Motor neuron (in vitro differentiated cells): ENCODE data around the gene BCL2L11. TPM values are rescaled to one million over a fixed set of nuclear protein-coding genes. Genes with fewer than 3 reads are reported as not detected.
"Not testable (repeated sequence)": the region's sequence is repeated elsewhere in the genome, so short reads cannot be mapped to it uniquely, and the experiment has no call there.

ENCODE experiments used
- ATAC-seq, 8 experiments: fragments of 200-7000 bp; cut with Tn5 transposase; replicated peaks in 6 of 8; 2 replicates each; pipeline ENCODE4 v1.8.0; 2021; ENCODE audit warnings: mild to moderate bottlenecking in 8 of 8, moderate library complexity in 8 of 8
- H3K27ac ChIP-seq, 2 donors: fragments of 250-450 bp; sonication (Bioruptor Pico); 2 replicates each; pipeline ENCODE4 v1.9.0; 2021; ENCODE audit warnings: antibody characterized with exemption in 2 of 2, mild to moderate bottlenecking in 2 of 2, moderate library complexity in 1 of 2
- H3K4me1 ChIP-seq, 2 donors: fragments of 250-450 bp; sonication (Bioruptor Pico); replicated peaks in 1 of 2; 2 replicates each; pipeline ENCODE4 v1.6.1; 2021; ENCODE audit warnings: antibody characterized with exemption in 2 of 2, mild to moderate bottlenecking in 2 of 2, moderate library complexity in 1 of 2
- H3K4me3 ChIP-seq, 5 donors: fragments of 250-450 bp; sonication (Bioruptor Pico); 2 replicates each; pipeline ENCODE4 v1.9.0; 2021; ENCODE audit warnings: antibody characterized with exemption in 5 of 5, mild to moderate bottlenecking in 5 of 5, moderate library complexity in 4 of 5
- WGBS, 10 experiments: fragments of 450-650 bp; shearing (Covaris generic); methylation state at CpG; one replicate each; pipeline ENCODE4 v1.0.0; 2022; 5-methylcytosine and 5-hydroxymethylcytosine counted together
- in situ Hi-C, 9 experiments: fragments of 400-800 bp; cut with MboI; loops; one replicate each; pipeline ENCODE4 v1.15.0; 2021; ENCODE audit warnings: low sequenced_read_pairs in 9 of 9, low pct_unique_long_range_greater_than_20kb in 2 of 9; ENCODE audit not compliant: unreplicated experiment in 9 of 9
- total RNA-seq, 8 experiments: library from RNA; unstranded; fragments of 300-600 nt; gene quantifications; 2 replicates each; pipeline versions ENCODE4 v1.2.3 to v1.2.4, GENCODE V29; 2022

The BCL2L11 gene, protein sequence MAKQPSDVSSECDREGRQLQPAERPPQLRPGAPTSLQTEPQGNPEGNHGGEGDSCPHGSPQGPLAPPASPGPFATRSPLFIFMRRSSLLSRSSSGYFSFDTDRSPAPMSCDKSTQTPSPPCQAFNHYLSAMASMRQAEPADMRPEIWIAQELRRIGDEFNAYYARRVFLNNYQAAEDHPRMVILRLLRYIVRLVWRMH
- total RNA-seq = 10 to 100 TPM in 2 of 8 experiments, 1 to 10 TPM in 6; 2.4 to 13.1 (median 7.3) TPM

DNA sequence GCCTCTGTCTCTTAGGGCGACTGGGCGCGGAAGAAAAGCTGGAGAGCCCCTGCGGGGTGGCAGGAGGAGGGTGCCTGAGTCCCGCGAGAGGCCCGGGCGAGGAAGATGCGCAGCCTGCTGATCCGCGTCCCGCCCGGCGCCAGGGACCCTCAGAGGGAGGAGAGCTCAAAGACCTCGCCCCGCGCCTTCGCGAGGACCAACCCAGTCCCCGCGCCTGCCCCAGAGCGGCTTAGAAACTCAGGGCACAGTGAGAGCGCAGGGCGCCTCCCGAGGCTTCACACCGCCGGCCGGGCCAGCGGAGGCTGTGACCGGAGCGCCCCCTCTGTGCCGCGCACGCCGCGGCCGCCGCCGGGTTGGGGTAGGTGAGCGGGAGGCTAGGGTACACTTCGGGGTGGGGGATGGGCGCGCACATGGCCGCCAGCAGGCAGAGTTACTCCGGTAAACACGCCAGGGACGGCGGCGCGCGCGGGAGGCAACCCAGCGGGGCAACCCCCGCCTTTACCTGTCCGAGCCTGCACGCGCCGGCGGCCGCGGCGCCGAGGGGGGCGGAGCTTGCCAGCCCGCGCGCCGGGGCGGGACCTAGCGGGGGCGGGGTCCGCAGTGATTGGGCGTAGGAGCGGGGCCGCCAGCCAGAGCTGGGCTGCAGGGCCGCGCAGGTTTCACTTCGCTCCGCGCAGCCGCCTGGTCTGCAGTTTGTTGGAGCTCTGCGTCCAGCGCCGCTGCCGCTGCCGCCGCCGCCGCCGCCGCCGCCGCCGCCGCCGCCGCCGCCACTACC is at the start of gene BCL2L11:
TSS of gene BCL2L11 (plus strand) at position 662 of the 775 bp plus-strand sequence. CDS start 2,832 bp downstream, outside the sequence.
- peak; percentile 48 to 80 (median 76) for ATAC-seq
- WGBS, 10 experiments = 0% methylated on average over 2 to 8 of the region's 98 CpGs; no CpG with 5 or more reads in 7 of the 10 experiments
- H3K4me1 ChIP-seq = peaks cover 2 to 17% of the 10 kb centered on the region in 2 donors
- in situ Hi-C loops = loop anchor here in 3 of 9 experiments (25.0 kb wide), 1 partner anchor 592 kb away; no protein-coding TSS in a partner anchor
- peak within 1 kb of the TSS; percentile 57 to 86 (median 64) for H3K4me3 ChIP-seq
- H3K27ac ChIP-seq = no peak within 1 kb of the TSS

DNA sequence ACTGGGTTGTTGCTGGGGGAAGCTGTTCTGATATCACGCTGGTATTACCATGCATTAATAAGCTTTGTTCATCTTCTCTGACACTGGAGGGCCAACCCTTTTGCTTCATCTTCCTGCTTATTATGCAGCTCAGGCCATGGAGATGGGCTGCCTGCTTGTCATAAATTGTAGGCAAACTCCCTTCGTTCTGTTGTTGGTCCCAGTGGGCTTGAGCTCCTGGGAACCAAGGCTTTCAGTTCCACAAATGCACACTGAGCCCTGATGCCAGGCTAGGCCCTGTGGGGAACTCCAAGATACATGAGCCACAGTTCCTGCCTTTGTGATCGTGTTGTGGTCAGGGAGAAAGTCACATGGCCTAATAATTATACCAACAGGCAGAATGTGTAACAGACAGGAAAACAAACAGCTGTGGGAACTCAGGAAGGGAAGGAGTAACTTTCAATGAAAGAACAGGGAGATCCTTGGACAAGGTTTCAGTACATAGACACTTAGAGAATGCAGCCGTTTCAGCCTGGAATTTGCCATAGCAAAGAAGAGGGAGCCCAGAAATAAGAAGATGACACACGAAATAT is 49.0 kb upstream of the BCL2L11 start:
- in situ Hi-C loops = no loop called here
- Histone ChIP-seq H3K27ac (peak overlapping the region in 1 of 2 donors; percentile 60), H3K4me3 (no peak overlapping the region), H3K4me1 (peaks cover 0 to 13% of the 10 kb centered on the region in 2 donors)
- WGBS, 10 experiments = 0 to 100% (median 34%) methylated on average over 1 to 5 of the region's 5 CpGs
- peak in 7 of 8 experiments; percentile 61 to 95 (median 77) for ATAC-seq

DNA sequence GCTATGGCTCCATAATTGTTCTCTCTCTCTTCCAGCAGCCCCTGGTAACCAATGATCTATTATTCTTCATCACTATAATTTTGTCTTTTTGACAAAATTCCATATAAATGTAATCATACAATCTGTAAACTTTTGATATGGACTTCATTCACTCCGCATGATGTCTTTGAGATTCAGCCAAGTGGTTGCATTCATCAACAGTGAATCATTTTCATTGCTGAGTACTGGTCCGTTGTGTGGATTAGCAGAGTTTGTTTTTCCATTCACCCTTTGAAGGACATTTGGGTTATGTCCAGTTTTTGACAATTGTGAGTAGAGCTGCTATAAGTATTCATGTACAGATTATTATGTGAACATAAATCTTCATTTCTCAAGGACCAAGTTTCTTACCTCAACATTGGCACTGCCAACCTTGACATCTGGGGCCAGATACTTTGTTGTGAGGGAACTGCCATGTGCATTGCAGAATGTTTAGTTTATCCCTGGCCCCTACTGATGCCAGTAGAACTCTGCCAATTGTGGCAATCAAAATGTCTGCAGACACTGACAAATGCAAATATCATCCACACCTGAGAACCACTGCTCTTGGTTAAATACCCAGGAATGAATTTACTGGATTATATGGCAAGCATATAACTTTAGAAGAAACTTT is 48.4 kb upstream of the BCL2L11 start:
- Histone ChIP-seq H3K4me3 (no peak overlapping the region), H3K4me1 (peaks cover 0 to 13% of the 10 kb centered on the region in 2 donors), H3K27ac (no peak overlapping the region)
- 0 to 100% (median 71%) methylated on average over 1 to 2 of the region's 2 CpGs; no CpG with 5 or more reads in 1 of the 10 experiments for WGBS, 10 experiments
- ATAC-seq = peak in 2 of 8 experiments; percentile 63 to 77
- in situ Hi-C loops = no loop called here

DNA sequence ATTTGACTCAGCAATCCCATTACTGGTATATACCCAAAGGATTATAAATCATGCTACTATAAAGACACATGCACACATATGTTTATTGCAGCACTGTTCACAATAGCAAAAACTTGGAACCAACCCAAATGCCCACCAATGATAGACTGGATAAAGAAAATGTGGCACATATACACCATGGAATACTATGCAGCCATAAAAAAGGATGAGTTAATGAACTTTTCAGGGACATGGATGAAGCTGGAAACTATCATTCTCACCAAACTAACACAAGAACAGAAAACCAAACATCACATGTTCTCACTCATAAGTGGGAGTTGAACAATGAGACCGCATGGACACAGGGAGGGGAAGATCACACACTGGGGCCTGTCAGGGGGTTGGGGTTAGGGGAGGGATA is 38.1 kb upstream of the BCL2L11 start:
- H3K27ac ChIP-seq, H3K4me3 ChIP-seq, ATAC-seq, H3K4me1 ChIP-seq: not testable (repeated sequence)
- 0% methylated on average over 1 of the region's 1 CpG; no CpG with 5 or more reads in 9 of the 10 experiments for WGBS, 10 experiments
- in situ Hi-C loops = loop anchor here in 1 of 9 experiments (25.0 kb wide), 1 partner anchor 120 kb away; no protein-coding TSS in a partner anchor

DNA sequence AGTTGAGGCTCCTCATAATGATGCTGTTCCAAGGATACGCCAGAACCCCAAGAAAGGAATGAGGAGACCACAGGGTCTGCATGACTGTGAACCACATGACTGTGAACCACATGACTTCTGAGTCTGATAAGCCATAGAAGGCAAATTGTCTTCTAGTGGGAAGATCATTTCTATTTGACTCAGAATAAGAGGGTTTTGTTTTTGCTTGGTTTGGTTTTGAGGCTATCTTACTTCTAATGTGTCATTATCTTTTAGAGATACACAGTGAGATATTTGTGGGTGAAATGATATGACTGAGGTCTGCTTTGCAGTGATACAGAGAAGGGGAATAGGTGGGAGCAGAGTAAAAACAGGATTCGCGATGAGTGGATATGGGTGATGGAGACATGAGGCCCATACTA is 28.9 kb upstream of the BCL2L11 start:
- in situ Hi-C loops = loop anchor here in 1 of 9 experiments (25.0 kb wide), 1 partner anchor 130 kb away; no protein-coding TSS in a partner anchor
- H3K4me1 ChIP-seq = no peaks in the 10 kb centered on the region
- no peak overlapping the region for H3K4me3 ChIP-seq
- WGBS, 10 experiments = 40 to 100% (median 90%) methylated on average over 1 to 3 of the region's 3 CpGs; no CpG with 5 or more reads in 1 of the 10 experiments
- no peak for ATAC-seq
- H3K27ac ChIP-seq = no peak overlapping the region

DNA sequence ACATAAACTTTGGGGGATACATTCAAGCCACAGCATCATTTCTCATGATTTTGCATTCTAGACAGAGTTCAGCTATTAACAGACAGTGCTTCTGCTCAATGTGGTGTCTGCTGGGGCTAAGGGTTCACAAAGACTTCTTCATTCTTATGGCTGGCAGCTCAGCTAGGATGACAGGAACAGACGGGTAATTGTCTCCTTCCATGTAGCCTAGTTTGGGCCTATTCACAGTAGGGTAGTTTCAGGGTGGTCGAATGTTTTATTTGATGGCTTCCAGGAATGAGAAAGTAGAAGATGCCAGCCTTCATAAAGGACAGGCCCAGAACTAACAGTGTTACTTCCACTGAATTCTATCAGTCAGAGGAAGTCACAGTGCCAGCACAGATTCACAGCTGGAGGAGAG is 26.0 kb upstream of the BCL2L11 start:
- Histone ChIP-seq H3K4me1 (no peaks in the 10 kb centered on the region), H3K4me3 (no peak overlapping the region), H3K27ac (no peak overlapping the region)
- no peak for ATAC-seq
- 0 to 88% (median 67%) methylated on average over 1 to 2 of the region's 2 CpGs; no CpG with 5 or more reads in 3 of the 10 experiments for WGBS, 10 experiments
- in situ Hi-C loops = loop anchor here in 1 of 9 experiments (25.0 kb wide), 1 partner anchor 132 kb away; no protein-coding TSS in a partner anchor

DNA sequence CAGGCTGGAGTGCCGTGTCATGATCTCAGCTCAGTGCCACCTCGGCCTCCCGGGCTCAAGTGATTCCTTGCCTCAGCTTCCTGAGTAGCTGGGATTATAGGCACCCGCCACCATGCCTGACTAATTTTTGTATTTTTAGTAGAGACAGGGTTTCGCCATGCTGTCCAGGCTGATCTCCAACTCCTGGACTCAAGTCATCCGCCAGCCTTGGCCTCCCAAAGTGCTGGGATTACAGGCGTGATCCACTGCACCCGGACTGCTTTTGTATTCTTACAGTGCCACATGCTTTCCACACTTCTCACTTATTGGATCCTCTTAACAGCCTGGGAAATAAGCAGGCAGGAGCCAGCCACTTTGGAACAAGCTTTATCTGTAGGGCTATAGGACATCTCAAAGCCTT is 25.3 kb upstream of the BCL2L11 start:
- H3K4me1 ChIP-seq = no peaks in the 10 kb centered on the region
- in situ Hi-C loops = loop anchor here in 1 of 9 experiments (25.0 kb wide), 1 partner anchor 133 kb away; no protein-coding TSS in a partner anchor
- WGBS, 10 experiments = 42 to 100% (median 93%) methylated on average over 1 to 6 of the region's 8 CpGs; no CpG with 5 or more reads in 1 of the 10 experiments
- H3K27ac ChIP-seq = no peak overlapping the region
- ATAC-seq = no peak
- no peak overlapping the region for H3K4me3 ChIP-seq

DNA sequence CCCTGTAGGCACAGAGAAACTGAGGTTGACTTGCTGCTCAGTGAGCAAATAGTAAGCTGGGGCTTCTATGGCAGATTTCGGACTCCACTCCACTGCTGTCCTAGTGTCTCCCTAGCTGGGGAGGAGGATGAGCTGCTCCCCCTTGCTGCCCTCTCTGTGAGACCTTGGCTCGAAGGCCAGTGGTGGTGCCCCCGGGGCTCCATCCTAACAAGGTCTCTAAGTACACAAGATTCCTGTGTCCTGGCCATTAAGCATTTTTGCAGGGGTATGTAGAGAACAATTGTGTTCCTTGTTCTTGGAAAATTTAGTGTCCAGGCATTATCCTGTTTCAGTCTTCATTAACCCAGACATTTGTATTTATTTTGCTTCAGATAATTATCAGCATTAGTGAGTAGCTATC is 21.3 kb upstream of the BCL2L11 start:
- WGBS, 10 experiments = 64 to 100% (median 82%) methylated on average over 1 to 3 of the region's 3 CpGs; no CpG with 5 or more reads in 4 of the 10 experiments
- Histone ChIP-seq H3K4me3 (no peak overlapping the region), H3K4me1 (no peaks in the 10 kb centered on the region), H3K27ac (no peak overlapping the region)
- no peak for ATAC-seq
- in situ Hi-C loops = loop anchor here in 1 of 9 experiments (25.0 kb wide), 1 partner anchor 137 kb away; no protein-coding TSS in a partner anchor

DNA sequence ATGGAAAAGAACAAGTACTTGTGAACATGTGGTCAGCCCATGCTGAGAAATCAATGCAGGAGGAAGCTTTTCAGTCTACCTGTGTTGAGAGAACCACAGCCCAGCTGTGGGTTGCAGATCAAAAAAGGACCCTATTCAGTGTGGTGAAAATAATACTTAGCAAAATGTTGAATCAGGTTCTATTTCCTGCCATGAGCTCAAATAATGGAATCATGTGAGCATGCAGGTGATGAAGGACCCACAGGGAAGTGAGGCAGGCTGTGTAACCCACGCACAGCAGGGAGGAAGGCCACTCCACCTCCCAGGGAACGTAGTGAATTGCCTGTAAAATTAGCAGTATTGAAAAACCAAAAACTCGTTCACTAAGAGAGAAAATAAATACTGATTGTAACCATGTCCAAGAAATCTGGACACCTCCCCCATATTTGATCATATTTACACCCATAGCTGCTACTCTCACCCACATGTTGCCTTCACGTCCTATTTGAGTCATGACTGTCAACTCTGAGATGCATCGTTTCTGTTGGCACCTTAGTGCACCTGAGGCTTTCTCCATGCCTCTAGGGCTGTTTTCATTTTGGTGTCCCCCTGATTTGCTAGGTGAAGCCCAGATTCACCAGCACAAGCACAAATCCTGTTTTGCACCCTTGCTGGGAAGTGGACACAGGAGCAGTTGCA is 20.5 kb upstream of the BCL2L11 start:
- in situ Hi-C loops = loop anchor here in 3 of 9 experiments (25.0 kb wide), 1 partner anchor 612 kb away; no protein-coding TSS in a partner anchor
- ATAC-seq = no peak
- WGBS, 10 experiments = 0 to 100% (median 86%) methylated on average over 1 to 5 of the region's 5 CpGs
- no peaks in the 10 kb centered on the region for H3K4me1 ChIP-seq
- no peak overlapping the region for H3K27ac ChIP-seq
- H3K4me3 ChIP-seq = no peak overlapping the region

DNA sequence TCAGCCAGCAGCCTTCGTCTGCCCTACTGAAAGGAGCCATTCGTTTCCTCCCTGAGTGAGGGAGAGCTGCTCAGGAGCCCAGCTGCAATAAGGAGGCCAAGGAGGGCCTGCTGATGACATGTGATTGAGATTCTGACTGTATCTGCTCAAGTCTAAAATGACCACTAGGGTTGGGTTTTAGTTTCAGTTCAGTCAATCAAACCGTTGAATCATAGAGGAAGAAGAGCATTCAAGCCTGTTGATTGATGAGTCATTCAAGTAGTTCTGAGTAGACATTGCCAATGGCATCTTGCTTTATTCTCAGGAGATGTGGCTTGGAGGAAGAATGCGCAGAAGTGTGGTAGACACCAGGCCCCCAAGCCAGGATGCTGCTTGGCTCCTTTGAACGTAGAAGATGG is 19.9 kb upstream of the BCL2L11 start:
- Histone ChIP-seq H3K4me3 (no peak overlapping the region), H3K4me1 (no peaks in the 10 kb centered on the region), H3K27ac (no peak overlapping the region)
- WGBS, 10 experiments = 44 to 100% (median 100%) methylated on average over 1 to 4 of the region's 5 CpGs; no CpG with 5 or more reads in 1 of the 10 experiments
- ATAC-seq = peak in 5 of 8 experiments; percentile 25 to 57 (median 43)
- in situ Hi-C loops = loop anchor here in 3 of 9 experiments (25.0 kb wide), 1 partner anchor 612 kb away; no protein-coding TSS in a partner anchor

DNA sequence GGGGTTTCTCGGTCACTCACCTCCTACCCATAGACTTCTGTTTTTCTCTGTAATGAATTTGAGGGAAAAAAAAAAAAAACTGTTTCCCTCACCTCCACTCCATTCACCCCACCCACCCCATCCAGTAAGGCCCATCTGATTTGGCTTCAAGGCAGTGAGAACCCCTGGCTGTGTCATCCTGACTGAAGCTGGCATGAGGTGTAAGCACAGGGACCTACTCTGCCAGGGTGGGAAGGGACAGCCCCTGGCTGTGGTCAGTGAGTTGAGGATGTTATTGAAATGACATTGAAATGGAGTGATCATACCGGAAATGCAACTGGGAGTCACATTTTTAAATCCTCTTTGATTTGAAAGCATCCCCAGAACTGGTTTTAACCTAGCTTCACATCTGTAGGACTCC is 19.1 kb upstream of the BCL2L11 start:
- in situ Hi-C loops = loop anchor here in 3 of 9 experiments (25.0 kb wide), 1 partner anchor 611 kb away; no protein-coding TSS in a partner anchor
- Histone ChIP-seq H3K27ac (no peak overlapping the region), H3K4me1 (no peaks in the 10 kb centered on the region), H3K4me3 (no peak overlapping the region)
- 13 to 100% (median 63%) methylated on average over 1 of the region's 2 CpGs; no CpG with 5 or more reads in 6 of the 10 experiments for WGBS, 10 experiments
- ATAC-seq = no peak

DNA sequence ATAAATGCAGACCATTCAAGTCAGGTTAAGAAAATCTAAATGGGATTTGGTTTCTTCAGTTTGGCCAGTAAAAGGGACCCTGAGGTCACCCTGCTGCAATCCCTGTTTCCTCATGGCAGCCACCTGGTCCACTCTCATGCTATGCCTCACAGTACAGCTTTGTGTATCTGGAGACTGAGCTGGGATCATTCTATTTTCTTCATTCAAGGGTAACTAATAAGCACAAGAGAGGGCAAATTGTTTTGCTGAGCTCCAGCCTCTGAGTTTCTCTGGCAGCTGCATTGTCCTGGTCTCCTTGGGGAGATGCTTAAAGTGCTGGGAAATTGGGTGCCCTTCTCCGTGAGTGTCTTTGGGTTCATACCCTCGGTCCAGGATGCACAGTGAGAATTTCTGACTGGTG is 18.5 kb upstream of the BCL2L11 start:
- no peaks in the 10 kb centered on the region for H3K4me1 ChIP-seq
- H3K4me3 ChIP-seq = no peak overlapping the region
- in situ Hi-C loops = loop anchor here in 3 of 9 experiments (25.0 kb wide), 1 partner anchor 610 kb away; no protein-coding TSS in a partner anchor
- no peak for ATAC-seq
- H3K27ac ChIP-seq = no peak overlapping the region
- 60 to 93% (median 89%) methylated on average over 1 to 2 of the region's 2 CpGs; no CpG with 5 or more reads in 6 of the 10 experiments for WGBS, 10 experiments
